CD14-positive monocyte (primary cell): Measurements from ENCODE around the gene ZC3H4. TPM values are rescaled to one million over a fixed set of nuclear protein-coding genes. Genes with fewer than 3 reads are reported as not detected.

Experiments used
- DNase-seq, 3 donors: peaks; one replicate each; pipeline ENCODE4 v3.0.0-alpha.2; 2011 to 2022
- H2AFZ ChIP-seq: 2 replicates; pipeline ENCODE4 v1.6.0; 2012; ENCODE audit warnings: mild to moderate bottlenecking, low read depth, low read length, inconsistent platforms; ENCODE audit not compliant: insufficient read depth, poor library complexity, severe bottlenecking
- H3K27ac ChIP-seq, 2 donors: 1 replicate in 1 of 2; 2 replicates in 1 of 2; pipeline ENCODE4 v1.5.1; 2012 to 2013; ENCODE audit warnings: low read length in 2 of 2, control low read depth in 1 of 2, inconsistent platforms in 1 of 2, low read depth in 1 of 2, mild to moderate bottlenecking in 1 of 2
- H3K27me3 ChIP-seq, 2 donors: one replicate each; pipeline versions ENCODE4 v1.6.0 to v1.6.1; 2011 to 2013; ENCODE audit warnings: low read length in 2 of 2; ENCODE audit not compliant: control insufficient read depth in 2 of 2, insufficient read depth in 2 of 2
- H3K36me3 ChIP-seq, 2 donors: replicated peaks in 1 of 2; 1 replicate in 1 of 2; 2 replicates in 1 of 2; pipeline versions ENCODE4 v1.5.1 to v1.6.1; 2012 to 2013; ENCODE audit warnings: low read length in 2 of 2, control low read depth in 1 of 2, inconsistent platforms in 1 of 2, mild to moderate bottlenecking in 1 of 2; ENCODE audit not compliant: insufficient read depth in 2 of 2, control insufficient read depth in 1 of 2
- H3K4me1 ChIP-seq, 2 donors: 1 replicate in 1 of 2; 2 replicates in 1 of 2; pipeline versions ENCODE4 v1.5.1 to v1.6.1; 2012 to 2013; ENCODE audit warnings: low read length in 2 of 2, control low read depth in 1 of 2, inconsistent platforms in 1 of 2, mild to moderate bottlenecking in 1 of 2, moderate library complexity in 1 of 2; ENCODE audit not compliant: insufficient read depth in 2 of 2, control insufficient read depth in 1 of 2
- H3K4me2 ChIP-seq: replicated peaks from 2 replicates; pipeline ENCODE3; 2012; ENCODE audit warnings: low read length, moderate library complexity, mild to moderate bottlenecking; ENCODE audit not compliant: poor library complexity, severe bottlenecking; ENCODE audit errors: extremely low read depth
- H3K4me3 ChIP-seq, 3 experiments: fragments of 200-600 bp in 1 of 3; sonication (generic) in 1 of 3; replicated peaks in 1 of 3; 1 replicate in 2 of 3; 2 replicates in 1 of 3; pipeline ENCODE4 v1.5.1; 2011 to 2013; ENCODE audit warnings: low read length in 3 of 3, mild to moderate bottlenecking in 3 of 3, control low read depth in 2 of 3, low read depth in 2 of 3, inconsistent platforms in 1 of 3, moderate library complexity in 1 of 3
- H3K79me2 ChIP-seq: 2 replicates; pipeline ENCODE4 v1.6.0; 2012; ENCODE audit warnings: mild to moderate bottlenecking, control low read depth, inconsistent platforms, low read length, moderate library complexity; ENCODE audit not compliant: insufficient read depth
- H3K9ac ChIP-seq: 2 replicates; pipeline ENCODE4 v1.6.0; 2017; ENCODE audit warnings: low read length, mild to moderate bottlenecking; ENCODE audit not compliant: insufficient read depth, poor library complexity, severe bottlenecking
- H3K9me3 ChIP-seq, 2 donors: replicated peaks in 1 of 2; 1 replicate in 1 of 2; 2 replicates in 1 of 2; pipeline versions ENCODE4 v1.5.1 to v1.6.1; 2012 to 2013; ENCODE audit warnings: low read length in 2 of 2, control low read depth in 1 of 2; ENCODE audit not compliant: control insufficient read depth in 1 of 2, insufficient read depth in 1 of 2
- H4K20me1 ChIP-seq: 2 replicates; pipeline ENCODE4 v1.6.0; 2012; ENCODE audit warnings: mild to moderate bottlenecking, low read length, control low read depth, moderate library complexity; ENCODE audit not compliant: insufficient read depth
- H3K27ac Mint-ChIP-seq, 7 donors: one replicate each; pipeline ENCODE4 v1.8.0; 2020; ENCODE audit warnings: mild to moderate bottlenecking in 7 of 7, mixed read lengths in 7 of 7, moderate library complexity in 6 of 7, inconsistent platforms in 2 of 7
- H3K27me3 Mint-ChIP-seq, 3 donors: one replicate each; pipeline ENCODE4 v1.8.0; 2021 to 2022; ENCODE audit warnings: low read depth in 3 of 3, mild to moderate bottlenecking in 3 of 3, mixed read lengths in 3 of 3, moderate library complexity in 3 of 3, inconsistent platforms in 1 of 3
- H3K36me3 Mint-ChIP-seq, 2 donors: one replicate each; pipeline ENCODE4 v1.8.0; 2020; ENCODE audit warnings: mixed read lengths in 2 of 2, inconsistent platforms in 1 of 2, mild to moderate bottlenecking in 1 of 2
- H3K4me1 Mint-ChIP-seq: one replicate; pipeline ENCODE4 v1.8.0; 2020; ENCODE audit warnings: mild to moderate bottlenecking, mixed read lengths
- H3K4me3 Mint-ChIP-seq, 2 donors: one replicate each; pipeline ENCODE4 v1.8.0; 2020; ENCODE audit warnings: mild to moderate bottlenecking in 2 of 2, mixed read lengths in 2 of 2, moderate library complexity in 1 of 2
- H3K9me3 Mint-ChIP-seq, 7 donors: one replicate each; pipeline ENCODE4 v1.8.0; 2020 to 2022; ENCODE audit warnings: mixed read lengths in 7 of 7, mild to moderate bottlenecking in 6 of 7, moderate library complexity in 6 of 7, inconsistent platforms in 2 of 7
- CTCF ChIP-seq: fragments of 200-600 bp; IDR thresholded peaks from one replicate; pipeline ENCODE4 v1.8.0; 2022; ENCODE audit warnings: antibody characterized with exemption, mild to moderate bottlenecking
- WGBS: methylation state at CpG from one replicate; pipeline ENCODE4 v1.1.5; 2013; ENCODE audit warnings: missing lambda C conversion rate; ENCODE audit not compliant: insufficient coverage; 5-methylcytosine and 5-hydroxymethylcytosine counted together
- intact Hi-C, 2 donors: fragments of 100-400 bp; cut with micrococcal nuclease; formaldehyde crosslinking; loops; one replicate each; pipeline versions ENCODE4 v1.15.0 to v1.15.1; 2023
- polyA plus RNA-seq, 3 donors: library from polyadenylated mRNA; depleted of rRNA in 1 of 3; unstranded in 2 of 3; stranded (reverse) in 1 of 3; fragments of 300-500 nt in 2 of 3; fragments of >200 nt in 1 of 3; fragmentation: Illumina TruSeq in 2 of 3; gene quantifications; 1 replicate in 2 of 3; 2 replicates in 1 of 3; pipeline ENCODE4 v1.2.3, GENCODE V29; 2012 to 2021

ZC3H4 gene
- polyA plus RNA-seq, 3 donors = 0.24 to 9.9 (median 0.60) TPM

GRCh38 chr19:47027586-47028088, 85.9 kb downstream of the ZC3H4 start:
- Mint-ChIP-seq H3K27me3 (peaks cover 72 to 93% (median 90%) of the 10 kb centered on the region in 3 donors), H3K27ac (no peak overlapping the region), H3K4me3 (peak overlapping the region in 1 of 2 donors; percentile 54), H3K4me1 (peaks cover 2% of the 10 kb centered on the region), H3K9me3 (peaks cover 0 to 10% (median 3%) of the 10 kb centered on the region in 7 donors), H3K36me3 (no peaks in the 10 kb centered on the region)
- peaks cover 26 to 64% of the 10 kb centered on the region in 2 donors for H3K27me3 ChIP-seq
- no peak overlapping the region for H3K4me2 ChIP-seq
- no peaks in the 10 kb centered on the region for H4K20me1 ChIP-seq
- H3K9me3 ChIP-seq = peaks cover 0 to 6% of the 10 kb centered on the region in 2 donors
- DNase-seq = no peak
- no peaks in the 10 kb centered on the region for H3K4me1 ChIP-seq
- H3K36me3 ChIP-seq = no peaks in the 10 kb centered on the region
- TF ChIP-seq CTCF = no peak
- 23% methylated on average over 2 of the region's 12 CpGs for WGBS
- no peak overlapping the region for H3K9ac ChIP-seq
- H3K79me2 ChIP-seq = no peaks in the 10 kb centered on the region
- no peak overlapping the region for H3K4me3 ChIP-seq
- intact Hi-C loops = no loop called here
- H2AFZ ChIP-seq = no peak overlapping the region
- no peak overlapping the region for H3K27ac ChIP-seq

GRCh38 chr19:47026889-47027288, 86.7 kb downstream of the ZC3H4 start:
- Histone ChIP-seq H3K79me2 (no peaks in the 10 kb centered on the region), H3K27ac (no peak overlapping the region), H3K9ac (no peak overlapping the region), H3K4me2 (no peak overlapping the region), H4K20me1 (no peaks in the 10 kb centered on the region), H3K4me1 (no peaks in the 10 kb centered on the region), H3K4me3 (no peak overlapping the region), H3K36me3 (no peaks in the 10 kb centered on the region), H3K27me3 (peaks cover 34 to 67% of the 10 kb centered on the region in 2 donors), H2AFZ (no peak overlapping the region), H3K9me3 (peaks cover 0 to 9% of the 10 kb centered on the region in 2 donors)
- H3K27ac Mint-ChIP-seq = no peak overlapping the region
- DNase-seq = no peak
- 100% methylated on average over 1 of the region's 8 CpGs for WGBS
- H3K4me3 Mint-ChIP-seq = peak overlapping the region in 1 of 2 donors; percentile 69
- no peak for TF ChIP-seq CTCF
- H3K27me3 Mint-ChIP-seq = peaks cover 76 to 94% (median 93%) of the 10 kb centered on the region in 3 donors
- H3K9me3 Mint-ChIP-seq = peaks cover 0 to 10% (median 3%) of the 10 kb centered on the region in 7 donors
- H3K4me1 Mint-ChIP-seq = peaks cover 2% of the 10 kb centered on the region
- intact Hi-C loops = no loop called here
- H3K36me3 Mint-ChIP-seq = no peaks in the 10 kb centered on the region
